ENCODE measurements around the gene ZKSCAN3. TPM values are rescaled to one million over a fixed set of nuclear protein-coding genes. Genes with fewer than 3 reads are reported as not detected.

ZKSCAN3 gene
- total RNA-seq, 1 donor from 2014 or later = 3.4 TPM

Other genes with a start within 250 kb of the ZKSCAN3 start
- 13.0 and 13.8 TPM in 2 replicates for gene ZSCAN16, start 225.3 kb upstream of the ZKSCAN3 start, total RNA-seq
- gene ZKSCAN8, start 208.1 kb upstream of the ZKSCAN3 start, total RNA-seq = 11.5 and 19.0 TPM in 2 replicates
- 11.6 and 13.5 TPM in 2 replicates for gene ZSCAN9, start 124.7 kb upstream of the ZKSCAN3 start, total RNA-seq
- gene ZKSCAN4, start 97.7 kb upstream of the ZKSCAN3 start, total RNA-seq = 5.6 and 5.7 TPM in 2 replicates
- 0.59 and 1.2 TPM in 2 replicates for gene NKAPL, start 90.7 kb upstream of the ZKSCAN3 start, total RNA-seq
- gene ZSCAN26, start 82.8 kb upstream of the ZKSCAN3 start, total RNA-seq = 8.9 and 18.5 TPM in 2 replicates
- 7.3 and 10.2 TPM in 2 replicates for gene PGBD1, start 68.4 kb upstream of the ZKSCAN3 start, total RNA-seq
- gene ZSCAN31, start 13.8 kb upstream of the ZKSCAN3 start, total RNA-seq = 10.6 and 19.7 TPM in 2 replicates
- gene ZSCAN12, start 49.8 kb downstream of the ZKSCAN3 start, total RNA-seq = 3.6 and 6.8 TPM in 2 replicates
- 0.07 and 0.14 TPM in 2 replicates for gene ZSCAN23, start 93.5 kb downstream of the ZKSCAN3 start, total RNA-seq
- not detected in 2 replicates for gene GPX6, start 165.8 kb downstream of the ZKSCAN3 start, total RNA-seq
- not detected in 2 replicates for gene GPX5, start 175.9 kb downstream of the ZKSCAN3 start, total RNA-seq